HL-60 (cell line): Measurements from ENCODE around the gene NRIP1.

ENCODE experiments used
- CTCF ChIP-seq: IDR thresholded peaks from one replicate; pipeline ENCODE4 v1.5.1; 2011; ENCODE audit warnings: low read length, control low read depth, inconsistent platforms; ENCODE audit not compliant: insufficient read depth
- GABPA ChIP-seq: IDR thresholded peaks from 2 replicates; pipeline ENCODE4 v1.6.1; 2012; ENCODE audit warnings: low read depth
- POLR2AphosphoS5 ChIP-seq: IDR thresholded peaks from 2 replicates; pipeline ENCODE4 v1.6.1; 2012; ENCODE audit warnings: low read depth

DNA sequence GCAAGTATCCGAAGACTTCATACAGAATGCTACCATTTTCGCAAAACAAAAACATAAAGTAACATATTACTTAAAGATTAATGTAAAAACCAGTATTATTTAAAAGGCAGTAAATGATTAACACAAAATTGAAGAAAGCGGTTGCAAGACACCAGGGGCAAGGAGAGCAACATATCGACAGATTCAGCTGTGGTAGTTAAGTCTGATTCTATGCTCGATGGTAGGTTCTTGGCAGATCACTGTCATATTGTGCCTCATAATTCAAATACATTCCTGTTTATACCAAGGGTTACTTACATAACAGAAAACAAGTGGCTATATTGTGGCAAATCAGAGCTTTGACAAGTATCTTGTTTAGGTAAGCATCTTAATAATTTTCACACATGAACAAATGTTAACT, 37.7 kb downstream of the NRIP1 start:
- TF ChIP-seq POLR2AphosphoS5 (no peak), CTCF (no peak), GABPA (no peak)
